Frontal cortex (tissue), 4 donors: ENCODE results near the gene HK1. TPM values are rescaled to one million over a fixed set of nuclear protein-coding genes. Genes with fewer than 3 reads are reported as not detected.

Experiments
- DNase-seq, 2 donors: peaks; one replicate each; pipeline ENCODE4 v3.0.0; 2012; ENCODE audit warnings: low spot score in 2 of 2
- FAIRE-seq: peaks from 2 replicates; lab custom pipeline; 2012; peaks lifted over from hg19 to GRCh38; lab: Jason Lieb, UNC
- total RNA-seq: library from RNA; depleted of rRNA; stranded (reverse); fragments of >200 nt; gene quantifications from one replicate; pipeline ENCODE4 v1.2.3, GENCODE V29; 2014
- donor health status: control.
- donor health status: control.
- donor health status: control.

HK1 gene
- total RNA-seq, 1 donor from 2014 or later = 114 TPM

DNA sequence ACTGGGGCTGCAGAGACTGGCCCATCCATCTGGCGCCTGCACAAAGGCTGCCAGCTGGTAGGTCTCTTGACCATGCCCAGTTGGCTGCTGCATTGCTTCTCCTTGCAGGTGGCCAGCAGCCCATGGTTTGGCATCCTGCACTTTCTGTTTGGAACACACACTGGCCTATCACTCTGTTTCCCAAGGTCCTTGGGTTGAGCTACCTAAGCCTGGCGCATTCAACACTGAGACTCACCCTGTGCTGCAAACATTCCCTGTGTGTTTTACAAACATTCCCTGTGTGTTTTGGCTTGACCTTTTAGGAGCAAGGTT lies 83.0 kb downstream of the HK1 start:
- no peak for DNase-seq
- FAIRE-seq = no peak

DNA sequence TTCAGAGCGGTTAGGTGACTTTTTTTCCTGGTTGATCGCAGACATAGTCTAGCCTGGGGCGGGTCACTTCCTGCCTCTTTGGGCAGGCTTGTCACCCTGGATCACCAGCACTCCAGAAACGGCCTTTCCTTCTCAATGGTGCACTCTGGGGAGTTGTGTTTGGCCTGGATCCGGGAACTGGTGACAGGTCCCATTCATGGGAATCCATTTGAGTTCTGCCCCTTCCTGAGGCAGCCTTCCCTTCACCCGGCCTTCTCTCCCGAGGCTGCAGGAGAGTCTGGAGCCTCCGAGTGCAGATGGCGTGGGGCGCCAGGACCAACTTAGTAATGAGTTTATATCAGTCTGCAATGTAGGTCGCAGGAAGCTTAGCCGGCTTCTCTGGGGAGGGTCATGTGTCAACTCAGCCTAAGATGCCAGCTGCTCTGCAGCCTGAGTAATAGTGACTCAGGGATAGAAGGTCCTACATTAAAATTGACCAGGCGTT lies 84.2 kb downstream of the HK1 start:
- no peak for DNase-seq
- no peak for FAIRE-seq

DNA sequence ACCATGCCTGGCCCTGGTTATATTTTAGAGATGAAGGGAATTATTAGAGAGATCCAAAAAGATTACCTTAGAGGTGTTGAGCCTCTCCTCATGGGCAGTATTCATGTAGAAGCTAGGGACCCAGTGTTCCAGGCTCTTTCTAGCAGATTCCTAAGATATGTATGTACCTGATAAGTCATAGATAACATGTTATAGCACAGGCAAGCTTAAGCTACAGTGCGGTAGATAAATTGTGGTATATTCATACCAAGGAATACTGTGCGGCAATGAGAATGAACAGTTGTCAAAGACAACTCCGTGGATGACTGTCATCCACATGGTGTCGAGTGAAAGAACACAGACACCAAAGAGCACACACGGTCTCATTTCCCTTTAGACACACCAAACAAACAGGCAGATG lies 85.4 kb downstream of the HK1 start:
- FAIRE-seq (no peak), DNase-seq (no peak)

DNA sequence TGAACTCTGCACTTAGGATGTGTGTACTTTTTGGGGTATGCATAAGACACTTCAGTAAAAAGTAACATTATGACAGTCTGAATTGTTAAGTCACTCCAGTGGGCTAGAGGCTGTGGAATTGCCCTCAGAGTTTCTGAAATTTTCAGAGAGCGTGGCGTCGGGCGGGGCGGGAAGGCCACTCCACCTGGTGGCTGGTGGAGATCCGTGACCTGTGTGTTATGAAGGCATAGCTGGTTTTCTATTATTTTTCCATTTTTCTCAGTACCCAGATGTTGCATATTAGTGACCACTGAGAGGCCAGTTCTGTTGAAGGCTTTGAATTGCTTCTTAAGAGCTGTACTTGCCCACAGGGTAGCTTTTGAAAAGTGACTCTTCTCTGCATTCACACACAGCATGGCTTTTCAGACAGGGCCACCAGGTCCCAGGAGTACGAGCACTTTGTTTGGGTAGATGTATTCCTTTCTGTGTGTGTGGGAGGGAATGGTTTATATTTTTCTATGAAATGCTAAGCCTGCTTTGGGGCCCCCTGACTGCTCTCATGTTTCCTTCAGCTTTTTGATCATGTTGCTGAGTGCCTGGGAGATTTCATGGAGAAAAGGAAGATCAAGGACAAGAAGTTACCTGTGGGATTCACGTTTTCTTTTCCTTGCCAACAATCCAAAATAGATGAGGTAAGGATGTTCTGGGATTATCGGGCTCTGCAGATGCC lies 86.1 kb downstream of the HK1 start:
- DNase-seq (no peak), FAIRE-seq (no peak)

DNA sequence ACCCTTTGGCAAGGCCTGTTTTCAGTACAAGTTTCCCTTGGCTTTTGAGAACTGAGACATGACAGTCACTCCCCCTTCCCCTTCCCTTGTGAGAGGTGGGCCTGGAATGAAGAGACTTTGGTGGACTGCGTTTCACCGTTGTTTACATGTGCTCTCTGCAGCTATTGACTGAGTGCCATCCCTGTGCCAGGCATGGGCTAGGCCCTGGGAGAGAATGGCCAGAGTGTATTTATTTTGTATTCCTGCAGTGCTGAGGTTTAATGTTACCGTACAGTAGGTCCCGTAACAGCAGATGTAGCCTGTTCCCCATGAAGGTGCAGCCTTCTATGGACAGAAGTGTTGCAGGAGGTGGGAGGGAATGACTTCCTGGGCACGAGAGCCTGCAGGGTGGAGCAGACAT lies 88.4 kb downstream of the HK1 start:
- no peak for DNase-seq
- no peak for FAIRE-seq

DNA sequence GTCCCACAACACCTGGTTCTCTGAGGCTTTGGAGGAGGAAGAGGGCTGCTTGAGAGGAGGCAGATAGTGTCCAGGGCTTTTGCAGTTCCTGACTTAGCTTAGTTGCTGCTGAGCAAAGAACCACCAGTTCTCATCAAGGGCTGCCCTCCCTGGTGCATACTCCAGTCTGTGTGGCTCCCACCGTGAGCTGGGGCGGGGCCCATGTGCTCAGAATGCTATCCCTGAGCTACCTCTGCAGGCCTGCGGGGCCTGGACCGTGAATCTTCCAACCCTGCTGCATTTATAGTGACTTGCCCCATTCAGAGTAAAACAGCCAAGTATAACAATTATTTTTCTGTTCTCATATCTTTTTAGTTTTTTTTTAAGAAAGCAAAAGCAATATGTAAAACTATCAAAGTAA lies 89.2 kb downstream of the HK1 start:
- DNase-seq (no peak), FAIRE-seq (no peak)

DNA sequence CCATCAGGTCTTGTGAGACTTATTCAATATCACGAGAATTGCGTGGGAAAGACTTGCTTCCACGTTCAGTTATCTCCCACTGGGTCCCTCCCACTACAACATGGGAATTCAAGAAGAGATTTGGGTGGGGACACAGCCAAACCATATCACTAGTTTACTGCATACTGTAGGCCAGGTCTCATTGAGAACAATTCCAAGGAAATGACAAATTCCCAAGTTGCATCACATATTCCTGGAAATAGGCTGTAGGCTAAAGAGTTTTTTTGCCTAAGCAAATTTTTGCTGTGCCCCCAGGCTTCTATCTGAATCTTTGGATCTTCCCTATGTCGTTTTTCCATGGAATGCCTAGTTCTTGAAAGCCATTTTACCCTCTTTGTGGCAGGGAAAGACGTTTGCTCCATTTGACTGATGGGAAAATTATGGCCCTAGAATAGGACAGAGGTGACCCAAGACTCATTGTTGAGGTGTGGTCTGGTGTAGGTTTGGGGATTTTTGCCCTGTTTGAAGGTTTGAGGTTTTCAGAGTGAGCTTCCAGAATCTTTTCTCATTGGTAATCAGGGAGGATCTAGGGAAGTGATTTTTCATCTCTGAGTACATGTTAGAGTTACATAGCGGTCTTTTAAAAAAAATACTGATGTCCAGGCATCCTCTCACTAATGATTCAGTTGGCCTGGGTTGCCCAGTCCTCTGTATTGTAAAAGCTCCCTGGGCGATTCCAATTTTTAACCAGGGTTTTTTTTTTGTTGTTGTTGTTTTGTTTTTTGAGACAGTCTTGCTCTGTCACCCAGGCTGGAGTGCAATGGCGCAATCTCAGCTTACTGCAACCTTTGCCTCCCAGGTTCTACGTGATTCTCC lies 94.1 kb downstream of the HK1 start:
- DNase-seq = no peak
- no peak for FAIRE-seq

DNA sequence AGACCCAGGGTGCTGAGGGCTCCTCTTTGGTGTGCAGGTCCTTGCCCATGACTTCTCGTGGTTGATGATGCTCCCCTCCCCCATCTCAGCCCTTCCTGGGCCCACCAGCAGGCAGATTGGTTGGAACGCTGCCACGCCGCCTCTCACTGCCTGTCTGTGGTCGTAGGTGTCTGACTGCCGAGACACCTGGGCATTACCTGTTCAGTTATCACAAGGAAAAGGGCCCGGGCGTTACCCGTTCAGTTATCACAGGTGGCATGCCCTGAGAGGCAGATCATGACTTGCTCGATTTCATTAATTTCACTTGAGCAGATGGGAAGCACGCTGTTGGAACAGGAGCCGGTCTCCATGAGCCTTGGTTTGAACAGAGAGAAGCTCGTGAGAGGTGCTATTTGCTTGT lies 95.9 kb downstream of the HK1 start:
- FAIRE-seq = no peak
- no peak for DNase-seq

DNA sequence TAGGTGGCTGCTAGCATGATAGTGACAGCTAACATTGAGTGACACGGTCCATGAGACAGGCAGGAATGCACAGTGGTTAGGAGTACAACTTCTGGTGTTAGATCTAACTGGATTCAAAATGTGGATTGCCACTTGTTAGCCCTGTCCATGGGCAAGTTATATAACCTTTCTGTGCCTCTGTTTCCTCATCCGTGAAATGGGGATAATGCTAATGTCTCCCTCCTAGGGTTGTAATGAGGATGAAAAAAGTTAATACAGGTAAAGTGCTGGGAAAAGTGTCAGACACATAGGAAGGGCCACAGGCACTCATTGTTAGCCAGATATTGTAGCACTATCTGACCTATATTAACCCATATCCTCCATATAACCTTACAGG lies 96.6 kb downstream of the HK1 start:
- DNase-seq = no peak
- FAIRE-seq = no peak

DNA sequence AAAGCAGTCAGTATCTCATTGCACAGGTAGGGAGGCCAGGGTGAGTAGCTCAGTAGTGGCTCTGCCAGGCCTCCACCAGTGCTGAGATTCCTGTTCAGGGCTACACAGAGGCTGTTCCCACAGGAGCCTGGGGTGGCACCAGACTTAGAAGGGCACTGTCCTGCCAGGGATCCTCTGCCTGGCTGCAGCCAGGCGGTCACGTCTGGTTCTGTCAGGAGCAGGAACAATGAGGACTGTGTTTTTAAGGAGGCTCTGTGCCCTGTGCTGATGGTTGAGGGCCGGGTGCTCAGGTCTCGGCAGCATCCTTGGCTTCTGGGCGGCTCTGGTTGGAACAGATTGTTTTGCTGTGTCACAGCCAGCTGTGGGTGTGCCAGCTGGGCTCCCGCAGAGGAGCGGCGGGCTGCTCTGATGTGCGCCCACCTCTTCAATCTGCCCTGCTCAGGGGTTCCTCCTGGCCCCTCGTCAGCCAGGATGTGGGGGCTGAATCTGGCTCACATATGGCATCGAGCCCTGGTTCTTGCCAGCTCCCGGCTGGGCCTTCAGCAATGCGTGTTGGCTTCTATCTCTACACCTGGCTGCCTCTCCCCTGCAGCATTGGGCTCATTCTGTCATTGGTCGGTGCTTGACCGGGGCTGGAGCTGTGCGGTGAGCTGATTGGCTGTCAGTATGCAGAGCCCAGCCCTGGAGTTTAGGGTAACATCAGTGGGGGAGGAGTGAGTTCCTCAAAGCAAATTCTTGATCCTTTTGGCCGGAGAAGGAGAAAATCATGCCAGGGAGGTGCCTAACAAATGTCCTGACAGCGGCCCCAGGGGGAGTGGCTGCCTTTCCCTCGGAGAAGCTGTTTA lies 97.2 kb downstream of the HK1 start:
- FAIRE-seq (no peak), DNase-seq (peak in 1 of 2 donors; percentile 61)

DNA sequence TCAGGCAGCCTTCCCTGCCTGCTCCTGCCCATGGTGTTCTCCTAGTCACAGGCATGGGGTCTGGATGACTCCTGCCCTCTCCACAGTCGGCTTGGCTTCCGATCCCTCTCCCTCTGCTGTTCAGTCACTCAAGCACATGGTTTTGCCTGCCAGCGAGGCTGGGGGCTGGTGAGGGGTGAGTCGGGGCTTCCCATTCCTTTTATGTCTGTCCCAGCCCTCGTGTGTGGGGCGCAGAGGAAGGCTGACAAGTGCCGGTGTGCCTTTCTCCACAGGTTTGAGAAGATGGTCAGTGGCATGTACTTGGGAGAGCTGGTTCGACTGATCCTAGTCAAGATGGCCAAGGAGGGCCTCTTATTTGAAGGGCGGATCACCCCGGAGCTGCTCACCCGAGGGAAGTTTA lies 98.4 kb downstream of the HK1 start:
- no peak for FAIRE-seq

DNA sequence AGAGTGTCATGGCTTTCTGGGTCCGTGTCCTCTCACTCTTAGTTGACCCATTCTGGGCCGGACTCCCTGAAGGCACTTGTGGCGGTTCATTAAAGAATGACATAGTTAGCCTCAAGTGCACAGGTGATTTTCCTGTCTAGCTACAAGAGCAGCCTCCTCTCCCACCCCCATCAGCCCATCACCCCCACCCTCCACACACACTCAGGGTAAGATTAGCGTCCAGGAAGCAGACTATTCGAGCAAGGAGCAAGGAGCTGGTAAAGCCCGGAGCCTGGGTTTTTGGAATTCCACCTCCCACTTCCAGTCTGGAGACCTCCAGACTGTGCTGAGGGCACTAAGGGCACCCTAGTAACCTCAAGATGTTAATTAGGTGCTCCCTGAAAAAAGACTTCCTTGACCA lies 98.9 kb downstream of the HK1 start:
- FAIRE-seq = no peak
- no peak for DNase-seq

More for the DNA sequence above, 98.4 kb downstream of the HK1 start:
- no peak for DNase-seq

DNA sequence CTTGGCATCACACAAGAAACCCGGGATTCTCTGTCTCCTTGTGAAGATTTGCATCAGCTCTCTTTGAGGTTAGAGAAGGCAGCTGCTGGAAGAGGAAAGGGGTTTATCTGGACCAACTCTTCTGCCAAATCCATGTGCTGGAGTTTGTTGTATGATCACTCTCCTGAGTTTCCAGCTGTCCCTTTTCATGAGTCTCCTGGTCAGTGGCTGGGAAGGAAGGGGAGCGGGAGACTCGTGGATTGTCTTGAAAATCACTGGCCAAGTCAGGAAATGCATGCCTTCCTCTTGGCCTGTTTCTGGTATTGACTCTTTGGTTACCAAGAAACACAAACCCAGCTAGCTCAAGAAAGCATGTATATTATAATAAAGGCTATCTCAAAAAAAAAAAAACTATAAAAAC lies 99.6 kb downstream of the HK1 start:
- no peak for DNase-seq
- FAIRE-seq = no peak

DNA sequence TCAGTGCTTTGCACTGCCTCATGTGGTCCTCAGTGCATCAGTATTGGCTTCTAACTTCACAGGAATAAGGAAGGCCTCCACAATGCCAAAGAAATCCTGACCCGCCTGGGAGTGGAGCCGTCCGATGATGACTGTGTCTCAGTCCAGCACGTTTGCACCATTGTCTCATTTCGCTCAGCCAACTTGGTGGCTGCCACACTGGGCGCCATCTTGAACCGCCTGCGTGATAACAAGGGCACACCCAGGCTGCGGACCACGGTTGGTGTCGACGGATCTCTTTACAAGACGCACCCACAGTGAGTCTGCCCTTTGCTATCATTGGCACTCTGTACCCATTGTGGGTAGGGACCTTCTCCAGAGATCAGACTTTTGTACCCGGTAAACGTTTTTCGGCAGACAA lies 101.5 kb downstream of the HK1 start:
- DNase-seq (no peak), FAIRE-seq (no peak)

DNA sequence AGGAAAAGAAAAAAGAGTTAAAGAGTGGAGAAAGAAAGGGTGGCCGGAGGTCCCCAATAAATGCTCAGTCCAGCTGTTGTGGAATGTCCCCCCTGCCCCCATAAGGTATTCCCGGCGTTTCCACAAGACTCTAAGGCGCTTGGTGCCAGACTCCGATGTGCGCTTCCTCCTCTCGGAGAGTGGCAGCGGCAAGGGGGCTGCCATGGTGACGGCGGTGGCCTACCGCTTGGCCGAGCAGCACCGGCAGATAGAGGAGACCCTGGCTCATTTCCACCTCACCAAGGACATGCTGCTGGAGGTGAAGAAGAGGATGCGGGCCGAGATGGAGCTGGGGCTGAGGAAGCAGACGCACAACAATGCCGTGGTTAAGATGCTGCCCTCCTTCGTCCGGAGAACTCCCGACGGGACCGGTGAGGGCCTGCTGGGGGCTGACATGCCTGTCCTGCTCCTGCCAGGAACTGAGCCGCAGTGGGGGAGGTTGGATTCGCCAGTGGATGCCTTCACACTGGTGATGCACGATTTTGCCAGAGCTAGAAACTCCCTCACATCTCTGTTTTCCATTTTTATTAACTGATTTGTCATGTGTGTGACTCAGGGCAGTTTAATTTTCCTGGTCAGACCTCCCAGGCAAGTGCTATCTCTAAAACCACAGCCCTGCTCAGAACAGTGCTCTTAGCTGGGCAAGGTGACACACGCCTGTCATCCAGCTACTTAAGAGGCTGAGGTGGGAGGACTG lies 104.3 kb downstream of the HK1 start:
- DNase-seq (no peak), FAIRE-seq (no peak)

DNA sequence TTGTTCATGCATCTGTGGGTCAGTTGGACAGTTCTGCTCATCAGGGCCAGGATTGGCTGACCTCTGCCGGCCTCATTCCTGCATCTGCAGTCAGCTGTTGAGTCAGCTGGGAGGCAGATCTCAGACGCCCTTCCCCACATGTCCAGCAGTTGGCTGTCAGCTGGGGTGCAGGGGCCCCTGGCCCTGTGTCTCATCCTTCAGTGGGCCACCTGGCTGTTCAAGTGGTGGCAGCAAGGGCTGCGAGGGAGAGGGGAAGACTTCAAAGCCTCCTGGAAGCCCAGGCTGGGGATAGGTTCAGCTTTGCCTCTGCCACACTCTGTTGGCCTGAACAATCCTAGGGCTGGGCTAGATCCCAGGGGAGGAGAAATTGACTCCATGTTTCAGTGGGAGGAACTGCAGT lies 105.3 kb downstream of the HK1 start:
- FAIRE-seq (no peak), DNase-seq (no peak)

DNA sequence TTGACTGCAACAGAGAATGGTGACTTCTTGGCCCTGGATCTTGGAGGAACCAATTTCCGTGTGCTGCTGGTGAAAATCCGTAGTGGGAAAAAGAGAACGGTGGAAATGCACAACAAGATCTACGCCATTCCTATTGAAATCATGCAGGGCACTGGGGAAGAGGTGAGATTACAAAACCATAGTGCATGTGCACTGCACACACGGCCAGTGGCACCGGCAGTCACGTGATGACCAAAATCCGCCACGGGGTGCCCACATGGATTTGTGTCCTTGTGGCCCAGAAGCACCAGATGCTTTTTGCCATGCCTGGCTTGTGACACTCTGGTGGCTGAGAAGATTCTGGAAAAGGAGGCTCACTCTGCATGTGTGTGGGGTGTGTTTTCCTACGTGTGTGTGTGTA lies 106.0 kb downstream of the HK1 start:
- FAIRE-seq (no peak), DNase-seq (no peak)

DNA sequence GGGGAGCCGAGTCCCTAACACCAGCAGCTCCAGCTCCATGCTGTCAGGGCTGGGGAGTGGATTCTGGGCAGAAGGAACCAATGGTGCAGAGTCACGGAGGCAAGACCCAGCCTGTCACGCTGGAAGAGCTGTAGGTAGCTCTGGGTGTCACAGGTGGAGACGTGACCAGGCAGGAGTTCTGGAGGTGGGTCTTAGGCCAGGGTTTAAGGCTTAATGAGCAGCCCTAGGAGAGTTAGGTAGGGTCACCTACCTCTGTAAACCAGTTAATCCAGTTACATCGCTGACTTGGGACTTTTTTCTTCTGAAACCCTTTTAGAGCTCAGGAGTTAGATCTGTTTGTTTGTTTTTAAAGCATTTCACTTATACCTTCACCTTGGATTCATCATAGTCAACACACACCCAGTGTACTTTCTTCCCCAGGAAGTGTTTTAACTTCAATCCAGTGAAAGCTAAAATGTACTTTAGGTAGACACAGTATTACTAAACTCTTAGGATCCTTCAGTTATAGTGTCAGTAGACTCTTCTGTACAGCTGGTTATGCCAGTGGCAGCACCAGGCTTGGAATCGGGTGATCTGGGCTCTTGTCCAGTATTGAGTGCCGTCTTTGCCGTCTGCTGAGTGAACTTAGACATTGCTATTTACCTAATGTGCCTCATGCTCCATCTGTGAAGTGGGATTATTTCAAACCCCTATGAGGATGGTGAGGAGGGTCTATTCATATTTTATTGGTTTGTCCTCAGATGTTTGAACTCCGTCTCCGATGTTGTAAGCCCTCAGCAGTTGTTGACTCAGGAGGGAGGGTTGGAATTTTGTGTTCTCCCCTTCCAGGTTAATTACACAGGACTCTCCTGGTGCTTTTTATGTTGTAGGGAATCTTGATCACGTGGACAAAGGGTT lies 107.4 kb downstream of the HK1 start:
- DNase-seq = no peak
- no peak for FAIRE-seq

DNA sequence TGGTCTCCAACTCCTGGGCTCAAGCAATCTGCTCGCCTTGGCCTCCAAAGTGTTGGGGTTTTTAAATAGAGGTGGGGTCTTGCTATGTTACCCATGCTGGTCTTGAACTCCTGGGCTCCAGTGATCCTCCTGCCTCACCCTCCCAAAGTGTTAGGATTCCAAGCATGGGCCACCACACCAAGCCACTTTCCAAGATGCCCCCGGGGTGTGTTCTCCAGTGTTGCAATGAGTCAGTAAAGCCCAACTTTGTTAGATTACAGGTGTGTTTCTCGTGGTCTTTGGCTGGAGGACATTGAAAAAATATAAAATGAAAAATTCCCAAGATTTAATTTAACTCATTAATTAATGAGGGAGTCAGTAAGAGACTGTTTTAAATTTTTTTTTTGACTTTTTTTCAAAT lies 109.2 kb downstream of the HK1 start:
- FAIRE-seq (no peak), DNase-seq (no peak)
